Measurements from ENCODE around the gene AGBL5.
"Not testable (repeated sequence)": the region's sequence is repeated elsewhere in the genome, so short reads cannot be mapped to it uniquely, and the experiment has no call there.

The AGBL5 gene

GRCh38 chr2:27053321-27053720, 1.9 kb downstream of the AGBL5 start:
- no peak for DNase-seq (ENCODE audit: low read depth)

- DNase-seq (ENCODE audit: low read depth) = no peak
Observed at GRCh38 chr2:27053776-27054175, 2.3 kb downstream of the AGBL5 start.

- no peak for DNase-seq (ENCODE audit: low read depth)
Observed at GRCh38 chr2:27054721-27055120, 3.3 kb downstream of the AGBL5 start.

GRCh38 chr2:27057184-27057583, 5.7 kb downstream of the AGBL5 start:
- DNase-seq (ENCODE audit: low read depth) = no peak

DNA sequence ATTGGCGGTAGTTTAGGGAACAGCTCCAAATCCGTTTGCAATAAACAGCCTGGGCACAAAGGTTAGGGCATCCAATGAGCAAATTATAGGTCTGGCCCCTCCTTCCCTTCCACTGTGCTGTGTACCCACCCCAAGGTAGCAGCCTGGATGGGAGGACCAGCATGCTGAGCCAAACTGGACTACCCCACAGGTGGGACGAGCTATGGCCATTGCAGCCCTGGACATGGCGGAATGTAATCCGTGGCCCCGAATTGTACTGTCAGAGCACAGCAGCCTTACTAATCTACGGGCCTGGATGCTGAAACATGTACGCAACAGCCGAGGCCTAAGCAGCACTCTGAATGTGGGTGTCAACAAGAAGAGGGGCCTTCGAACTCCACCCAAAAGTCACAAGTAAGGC, 6.7 kb downstream of the AGBL5 start:
- DNase-seq (ENCODE audit: low read depth) = no peak

DNA sequence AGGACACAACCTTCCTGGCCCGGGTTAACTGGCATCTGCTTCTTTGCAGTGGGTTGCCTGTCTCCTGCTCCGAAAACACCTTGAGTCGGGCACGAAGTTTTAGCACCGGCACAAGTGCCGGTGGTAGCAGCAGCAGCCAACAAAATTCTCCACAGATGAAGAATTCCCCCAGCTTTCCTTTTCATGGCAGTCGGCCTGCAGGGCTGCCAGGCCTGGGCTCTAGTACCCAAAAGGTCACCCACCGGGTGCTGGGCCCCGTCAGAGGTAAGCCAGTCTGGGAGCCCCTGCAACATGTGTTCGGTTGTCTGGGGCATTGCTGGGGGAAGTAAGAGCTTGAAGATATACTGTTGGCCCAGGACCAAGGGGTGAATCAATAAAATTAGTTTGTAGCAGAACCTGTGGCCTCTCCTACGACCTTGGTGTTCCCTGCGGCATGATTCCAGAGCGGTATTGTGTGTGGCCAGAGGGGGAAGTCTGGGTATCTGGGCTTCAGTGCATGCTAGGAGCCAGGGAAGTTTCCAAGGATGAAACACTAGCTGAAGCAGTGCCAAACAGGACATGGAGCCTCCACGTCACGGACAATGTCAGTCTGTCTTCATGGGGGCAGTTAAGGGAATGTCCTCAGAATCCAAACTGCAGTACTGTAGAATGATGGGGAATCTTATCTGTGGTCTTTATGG, 7.8 kb downstream of the AGBL5 start:
- DNase-seq (ENCODE audit: low read depth) = no peak

DNA sequence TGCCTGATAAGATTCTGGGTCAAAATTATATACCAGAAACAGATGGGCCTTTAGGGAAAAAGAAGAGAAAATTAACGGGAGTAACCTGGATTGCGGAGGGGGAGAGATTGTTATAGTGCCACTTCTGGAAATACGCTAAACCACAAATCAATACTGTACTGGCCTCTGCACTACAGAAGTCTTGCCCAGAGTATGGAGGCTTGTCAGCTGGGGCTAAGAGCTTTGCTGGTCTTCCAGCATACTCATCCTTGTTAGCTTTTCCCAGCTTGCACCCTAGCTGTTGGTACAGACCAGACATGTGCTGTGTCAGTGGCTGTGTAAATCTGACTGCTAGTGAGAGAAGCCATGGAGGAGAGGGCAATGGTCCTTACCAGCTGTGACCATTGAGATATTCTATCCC, 8.9 kb downstream of the AGBL5 start:
- no peak for DNase-seq (ENCODE audit: low read depth)

DNA sequence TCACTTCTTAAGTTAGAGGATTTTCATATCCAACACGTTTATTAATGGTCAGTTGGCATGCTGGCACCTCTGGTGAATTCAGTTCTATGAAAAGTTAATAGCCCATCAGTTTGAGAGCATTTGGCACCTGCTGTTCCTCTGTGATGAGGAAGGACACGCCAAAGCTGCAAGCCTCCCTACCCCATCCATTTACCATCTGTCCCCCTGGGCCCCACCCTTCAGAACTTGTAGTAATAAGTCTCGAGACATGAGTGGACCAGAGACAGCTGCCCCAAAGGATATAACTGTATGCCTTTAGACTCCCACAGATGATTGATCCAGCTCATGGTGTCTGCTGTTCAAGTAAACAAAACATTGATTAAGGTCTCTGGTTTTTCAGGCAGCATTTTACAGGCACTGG, 13.7 kb downstream of the AGBL5 start:
- no peak for DNase-seq (ENCODE audit: low read depth)

DNA sequence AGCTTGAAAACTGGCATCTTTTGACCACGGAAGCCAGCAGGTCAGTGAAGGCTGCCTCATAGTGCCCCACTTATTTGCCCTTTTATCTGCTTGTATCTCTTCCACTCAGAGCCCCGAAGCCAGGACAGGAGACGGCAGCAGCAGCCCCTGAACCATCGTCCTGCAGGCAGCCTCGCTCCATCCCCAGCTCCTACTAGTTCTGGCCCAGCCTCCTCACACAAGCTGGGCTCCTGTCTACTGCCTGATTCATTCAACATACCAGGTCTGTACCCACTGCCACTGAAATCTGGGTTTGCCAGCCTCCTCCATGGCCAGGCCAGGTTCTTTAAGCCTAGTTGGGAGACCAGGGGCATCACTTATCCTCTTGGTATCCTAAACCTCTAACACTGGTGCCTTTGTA, 15.9 kb downstream of the AGBL5 start:
- no peak for DNase-seq (ENCODE audit: low read depth)

- no peak for DNase-seq (ENCODE audit: low read depth)
Observed at GRCh38 chr2:27069436-27069835, 18.0 kb downstream of the AGBL5 start.

GRCh38 chr2:27069961-27070618, 18.6 kb downstream of the AGBL5 start:
- DNase-seq (ENCODE audit: low read depth) = no peak

DNA sequence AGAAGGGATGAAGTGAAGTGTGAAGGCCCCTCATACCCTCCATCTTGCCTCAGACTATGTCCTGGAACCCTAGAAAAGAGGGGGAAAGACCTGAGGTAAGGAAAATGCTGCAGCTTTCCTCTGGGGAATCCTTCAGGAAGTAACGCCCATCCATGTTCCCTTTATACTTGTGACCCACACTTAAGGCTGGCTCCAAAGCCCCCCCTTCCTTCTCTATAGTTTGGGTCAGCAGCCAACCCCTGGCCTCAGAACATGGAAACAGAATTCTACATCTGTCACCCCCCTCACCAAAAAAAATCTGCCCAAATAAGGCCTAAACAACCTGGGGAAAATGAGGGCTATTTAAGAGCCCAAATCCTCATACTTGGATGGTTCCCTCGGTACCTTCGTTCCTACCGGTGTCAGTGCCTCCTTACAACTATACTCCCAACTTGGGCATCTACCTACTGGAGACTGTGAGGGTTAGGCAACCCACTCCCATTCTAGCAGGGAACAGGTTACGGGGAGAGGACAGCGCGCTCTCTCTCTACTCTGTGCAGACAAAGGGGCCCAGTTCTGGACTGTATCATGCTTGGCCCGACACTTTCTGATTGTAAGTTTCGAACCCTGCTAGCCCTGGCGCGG, 19.3 kb downstream of the AGBL5 start:
- no peak for DNase-seq (ENCODE audit: low read depth)

DNA sequence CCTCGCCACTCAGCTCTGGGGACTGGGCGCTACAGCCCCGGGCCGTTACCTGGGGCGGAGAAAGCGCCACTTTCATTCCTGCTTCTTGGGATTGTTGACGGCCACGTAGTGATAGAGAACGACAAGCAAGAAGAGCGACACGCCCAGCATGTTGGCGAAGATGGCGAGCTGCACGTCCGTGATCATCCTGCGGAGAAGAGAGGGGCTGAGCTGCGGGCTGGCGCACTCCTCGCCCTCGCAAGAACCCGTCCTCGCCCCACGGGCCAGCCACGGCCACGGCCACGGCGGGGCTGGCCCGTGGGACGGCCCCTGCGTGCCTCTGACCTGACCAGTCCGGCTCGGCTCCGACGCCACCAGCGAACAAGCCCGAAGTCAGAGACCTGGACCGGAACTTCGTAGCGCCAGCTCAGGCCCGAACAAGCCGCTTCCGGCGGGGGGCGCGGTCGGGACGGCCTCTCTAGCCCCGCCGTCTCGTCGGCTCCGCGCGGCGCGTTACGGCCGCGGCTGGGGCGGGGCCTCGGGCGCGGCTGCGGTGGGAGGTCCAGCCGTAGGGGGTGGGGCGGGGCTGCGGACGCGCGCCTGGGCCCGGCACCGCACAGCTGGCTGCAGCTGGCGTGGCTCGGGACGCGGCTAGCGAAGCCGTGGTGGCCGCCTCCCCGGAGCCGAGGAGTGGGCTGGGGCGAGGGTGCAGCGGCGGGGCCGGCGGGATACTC, 20.0 kb downstream of the AGBL5 start, which contains the start of gene OST4:
Gene OST4 (minus strand): TSS at position 378 of the 713 bp plus-strand sequence.
- DNase-seq (ENCODE audit: low read depth) = peak; percentile 77

DNA sequence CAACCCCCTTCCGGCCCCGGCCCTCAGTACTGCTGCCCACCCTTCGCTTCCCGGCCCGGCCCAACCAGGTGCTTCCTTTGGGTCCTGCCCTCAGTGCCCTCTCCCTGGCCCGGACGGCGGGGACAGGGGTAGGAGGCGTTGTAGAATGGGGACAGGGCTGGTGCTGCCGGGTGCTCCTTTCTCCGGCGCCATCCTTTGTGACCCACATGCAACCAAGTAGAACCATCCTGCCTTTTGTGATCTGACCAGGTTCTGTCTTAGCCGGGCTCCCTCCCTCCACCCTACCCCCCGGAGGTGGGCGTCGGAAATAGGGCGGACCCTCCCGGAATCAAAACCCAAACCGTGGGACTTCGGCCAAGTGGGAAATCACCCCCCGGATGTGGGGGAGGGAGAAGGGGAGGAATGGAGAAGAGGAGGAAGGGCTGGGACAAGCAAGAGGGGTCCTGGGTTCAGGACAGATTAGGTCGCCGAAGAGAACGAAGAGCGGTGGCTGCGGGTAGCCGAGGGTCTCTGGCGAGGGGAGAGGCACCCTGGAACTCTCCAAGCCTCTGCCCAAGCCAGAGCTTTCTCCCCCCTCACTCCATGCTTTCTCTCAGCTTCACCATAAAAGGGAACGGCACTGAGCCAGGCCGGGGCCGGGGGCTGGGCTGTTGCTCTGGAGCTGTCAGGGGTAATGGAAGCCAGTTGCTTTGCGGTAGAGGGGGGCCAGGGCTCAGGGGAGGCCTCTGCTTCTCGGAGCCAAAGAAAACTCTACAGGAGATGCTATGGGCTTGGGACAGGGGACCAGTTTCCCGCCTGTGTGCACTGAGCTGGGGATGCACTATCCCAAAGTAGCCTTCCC, 20.7 kb downstream of the AGBL5 start:
- DNase-seq (ENCODE audit: low read depth) = no peak

DNA sequence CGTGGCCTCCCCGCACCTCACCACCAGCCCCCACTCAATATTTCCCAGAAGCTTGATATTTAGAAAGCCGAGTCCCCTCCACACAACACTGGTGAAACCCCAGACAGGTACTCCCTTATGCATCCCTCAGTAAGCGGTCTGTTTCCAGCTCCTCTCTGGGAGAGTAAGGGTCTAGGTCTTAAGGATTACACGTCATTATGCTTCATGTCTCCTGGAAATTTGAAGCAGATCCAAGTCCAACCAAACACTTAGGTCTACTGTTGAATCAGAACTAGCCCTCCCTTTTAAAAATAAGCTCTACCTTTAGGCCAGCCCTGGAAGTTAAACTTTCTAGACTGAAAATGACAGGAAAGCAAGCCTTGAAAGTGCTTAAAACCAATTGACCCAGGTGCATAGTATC, 21.5 kb downstream of the AGBL5 start:
- DNase-seq (ENCODE audit: low read depth) = no peak

- no peak for DNase-seq (ENCODE audit: low read depth)
Observed at GRCh38 chr2:27073782-27074181, 22.3 kb downstream of the AGBL5 start.

DNA sequence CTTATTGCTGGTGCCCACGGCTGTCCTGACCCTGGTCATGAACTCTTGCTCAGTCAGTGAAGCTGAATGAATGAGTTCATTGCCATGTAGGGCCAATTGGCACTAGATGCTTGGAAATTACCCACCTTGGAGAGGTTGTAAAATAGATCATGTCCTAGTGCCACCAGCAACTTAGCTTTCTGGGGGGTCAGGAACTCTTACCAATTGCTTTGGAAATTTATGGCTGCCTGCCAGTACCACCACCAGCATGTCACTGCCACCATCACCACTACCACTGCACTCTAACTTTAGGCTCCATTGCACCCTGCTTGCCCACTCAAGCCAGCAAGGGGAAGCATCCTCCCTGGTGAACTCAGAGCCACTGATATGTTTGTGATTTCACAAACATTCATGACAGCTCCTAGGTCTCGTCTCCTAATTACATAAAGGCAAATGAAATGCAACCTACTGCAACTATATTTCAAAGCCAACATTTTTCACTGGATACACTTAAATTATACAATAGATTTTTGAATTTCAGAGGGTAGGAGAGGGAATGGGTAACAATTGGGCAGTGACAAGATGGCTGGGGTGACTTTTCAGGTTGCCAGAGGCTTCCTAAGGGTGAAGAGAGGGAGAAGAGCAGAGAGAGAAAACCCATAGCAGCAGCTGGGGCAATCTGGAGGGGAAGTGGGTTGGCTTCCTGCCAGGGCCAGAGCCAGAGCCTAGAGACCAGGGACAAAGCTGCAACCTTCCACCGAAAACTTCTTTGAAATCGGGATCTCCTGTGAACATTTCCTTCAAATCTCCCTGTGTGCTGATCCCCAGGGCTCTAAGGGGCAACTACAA, 23.5 kb downstream of the AGBL5 start:
- no peak for DNase-seq (ENCODE audit: low read depth)

DNA sequence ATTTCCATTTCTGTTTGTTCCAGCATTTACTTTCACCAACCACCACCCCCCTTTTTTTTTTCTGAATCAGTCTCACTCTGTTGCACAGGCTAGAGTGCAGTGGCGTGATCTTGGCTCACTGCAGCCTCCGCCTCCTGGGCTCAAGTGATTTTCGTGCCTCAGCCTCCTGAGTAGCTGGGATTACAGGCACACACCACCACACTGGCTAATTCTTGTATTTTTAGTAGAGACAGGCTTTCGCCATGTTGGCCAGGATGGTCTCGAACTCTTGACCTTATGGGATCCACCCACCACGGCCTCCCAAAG, 24.1 kb downstream of the AGBL5 start:
- DNase-seq (ENCODE audit: low read depth) = not testable (repeated sequence)

DNA sequence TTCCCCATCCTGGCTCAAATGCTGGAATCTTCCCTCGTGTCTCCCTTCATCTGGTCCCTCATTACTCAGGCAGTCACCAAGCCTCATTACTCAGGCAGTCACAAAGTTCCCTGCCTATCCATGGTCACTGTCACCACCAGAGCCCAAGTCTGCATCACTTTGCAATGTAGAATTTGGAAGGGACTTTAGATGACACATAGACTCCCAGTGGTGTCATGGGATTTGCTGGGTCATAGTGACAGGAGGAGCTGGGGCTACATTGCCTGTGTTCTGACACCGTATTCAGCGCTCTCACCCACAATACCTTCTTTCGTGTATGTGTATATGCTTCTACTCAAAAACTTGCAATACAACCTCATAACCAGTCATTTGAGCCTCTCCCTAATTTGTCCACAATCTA, 24.9 kb downstream of the AGBL5 start:
- no peak for DNase-seq (ENCODE audit: low read depth)

DNA sequence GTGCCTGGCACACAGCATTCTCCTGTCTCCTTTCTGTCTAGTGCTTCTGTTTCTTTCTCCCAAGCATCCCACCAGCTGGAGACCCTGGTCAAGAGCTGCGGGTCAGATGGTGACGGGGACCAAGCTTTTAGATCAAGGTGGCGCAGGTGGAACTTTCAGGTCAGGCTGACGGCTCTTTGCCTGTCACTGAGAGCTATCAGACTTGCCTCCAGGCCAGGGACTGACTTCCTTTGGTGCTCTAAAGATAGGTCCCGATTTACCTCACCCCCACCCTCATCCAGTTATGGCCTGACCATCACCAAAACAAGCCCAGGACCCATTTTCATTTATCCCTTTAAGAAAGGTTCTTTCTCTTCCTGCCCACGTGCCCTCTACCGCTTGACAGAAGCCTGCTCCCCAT, 25.8 kb downstream of the AGBL5 start:
- DNase-seq (ENCODE audit: low read depth) = no peak
